ENCODE measurements around the gene FBXO24. TPM values are rescaled to one million over a fixed set of nuclear protein-coding genes. Genes with fewer than 3 reads are reported as not detected.
A peak's percentile ranks its signal among the peaks of the same experiment; 100 is the strongest.

FBXO24 gene
- total and polyA plus RNA-seq, 4 donors, result 0.25 to 1.3 (median 0.33) TPM

GRCh38 chr7:100611983-100612729, 26.0 kb downstream of the FBXO24 start, which contains the start of gene MOSPD3:
Gene MOSPD3, plus strand, starts transcription at chr7:100612540. Its CDS starts 252 bp downstream, at chr7:100612792.
- ATAC-seq (ENCODE audit: insufficient read depth, low FRiP score) (peak; percentile 98), DNase-seq (peak; percentile 99 to 100 (median 100))
- Histone ChIP-seq H3K27ac (ENCODE audit: low read depth in 1 of 2, low read length in 1 of 2) (peak within 1 kb of the TSS; percentile 87 to 93), H3K9me3 (ENCODE audit: control insufficient read depth in 4 of 4, insufficient read depth in 3 of 4, low read length in 3 of 4) (no peaks in the 10 kb centered on the region), H3K4me1 (ENCODE audit: control insufficient read depth in 5 of 5, insufficient read depth in 5 of 5, low read length in 5 of 5) (peaks cover 0 to 11% (median 7%) of the 10 kb centered on the region in 5 donors), H3K27me3 (ENCODE audit: control insufficient read depth in 3 of 3, insufficient read depth in 3 of 3, low read length in 2 of 3) (no peaks in the 10 kb centered on the region), H3K9ac (ENCODE audit: insufficient read depth in 1 of 2, low read length in 2 of 2) (peak within 1 kb of the TSS; percentile 67 to 81), H3K36me3 (ENCODE audit: control insufficient read depth in 4 of 4, insufficient read depth in 4 of 4, low read length in 4 of 4) (peaks cover 0 to 9% (median 3%) of the 10 kb centered on the region in 4 donors), H3K4me3 (peak within 1 kb of the TSS; percentile 65)
- no peak for TF ChIP-seq CTCF (IDR thresholded peaks at IDR 0.05; ENCODE audit: control extremely low read depth, extremely low read depth)
- 0% methylated on average over 61 of the region's 61 CpGs for WGBS, 2 donors

- ATAC-seq (ENCODE audit: insufficient read depth, low FRiP score) (no peak), DNase-seq (no peak)
- H3K27ac ChIP-seq (ENCODE audit: low read depth in 1 of 2, low read length in 1 of 2), result no peak overlapping the region
- WGBS, 2 donors, result 3 to 4% methylated on average over 29 of the region's 29 CpGs
- no peaks in the 10 kb centered on the region for H3K27me3 ChIP-seq (ENCODE audit: control insufficient read depth in 3 of 3, insufficient read depth in 3 of 3, low read length in 2 of 3)
- peaks cover 0 to 9% (median under 1%) of the 10 kb centered on the region in 4 donors for H3K36me3 ChIP-seq (ENCODE audit: control insufficient read depth in 4 of 4, insufficient read depth in 4 of 4, low read length in 4 of 4)
- TF ChIP-seq CTCF (IDR thresholded peaks at IDR 0.05; ENCODE audit: control extremely low read depth, extremely low read depth), result no peak
- no peaks in the 10 kb centered on the region for H3K9me3 ChIP-seq (ENCODE audit: control insufficient read depth in 4 of 4, insufficient read depth in 3 of 4, low read length in 3 of 4)
- H3K9ac ChIP-seq (ENCODE audit: insufficient read depth in 1 of 2, low read length in 2 of 2), result peak overlapping the region in 1 of 2 donors; percentile 81
- H3K4me1 ChIP-seq (ENCODE audit: control insufficient read depth in 5 of 5, insufficient read depth in 5 of 5, low read length in 5 of 5), result peaks cover 0 to 11% (median 7%) of the 10 kb centered on the region in 5 donors
- H3K4me3 ChIP-seq, result peak overlapping the region; percentile 56
Observed at GRCh38 chr7:100612730-100613390, 26.7 kb downstream of the FBXO24 start.

- ATAC-seq (ENCODE audit: insufficient read depth, low FRiP score) (no peak), DNase-seq (no peak)
- no peaks in the 10 kb centered on the region for H3K27me3 ChIP-seq (ENCODE audit: control insufficient read depth in 3 of 3, insufficient read depth in 3 of 3, low read length in 2 of 3)
- no peak overlapping the region for H3K27ac ChIP-seq (ENCODE audit: low read depth in 1 of 2, low read length in 1 of 2)
- peaks cover 0 to 11% (median 7%) of the 10 kb centered on the region in 5 donors for H3K4me1 ChIP-seq (ENCODE audit: control insufficient read depth in 5 of 5, insufficient read depth in 5 of 5, low read length in 5 of 5)
- H3K9ac ChIP-seq (ENCODE audit: insufficient read depth in 1 of 2, low read length in 2 of 2), result peak overlapping the region in 1 of 2 donors; percentile 1
- no peak overlapping the region for H3K4me3 ChIP-seq
- no peaks in the 10 kb centered on the region for H3K9me3 ChIP-seq (ENCODE audit: control insufficient read depth in 4 of 4, insufficient read depth in 3 of 4, low read length in 3 of 4)
- 72 to 87% methylated on average over 13 of the region's 13 CpGs for WGBS, 2 donors
- no peak for TF ChIP-seq CTCF (IDR thresholded peaks at IDR 0.05; ENCODE audit: control extremely low read depth, extremely low read depth)
- peaks cover 0 to 9% (median 0%) of the 10 kb centered on the region in 4 donors for H3K36me3 ChIP-seq (ENCODE audit: control insufficient read depth in 4 of 4, insufficient read depth in 4 of 4, low read length in 4 of 4)
Observed at GRCh38 chr7:100613412-100614175, 27.5 kb downstream of the FBXO24 start.

Measured in lung (tissue), 12 donors.